ENCODE measurements around the gene SMIM9. TPM values are rescaled to one million over a fixed set of nuclear protein-coding genes. Genes with fewer than 3 reads are reported as not detected.
"Not testable (repeated sequence)": the region's sequence is repeated elsewhere in the genome, so short reads cannot be mapped to it uniquely, and the experiment has no call there.

Gene SMIM9
- total RNA-seq, 6 experiments from 2014 or later = not detected

- TF ChIP-seq CTCF (IDR thresholded peaks at IDR 0.05) = no peak
- Mint-ChIP-seq H3K4me1 (ENCODE audit: low read depth) (no peaks in the 10 kb centered on the region), H3K27ac (no peak overlapping the region), H3K9me3 (no peaks in the 10 kb centered on the region), H3K27me3 (ENCODE audit: insufficient read depth) (peaks cover 11% of the 10 kb centered on the region), H3K4me3 (no peak overlapping the region), H3K36me3 (ENCODE audit: low read depth) (no peaks in the 10 kb centered on the region)
- no peak for DNase-seq
Observed at GRCh38 chrX:154828016-154828408, 6.5 kb downstream of the SMIM9 start.

- no peaks in the 10 kb centered on the region for H3K36me3 Mint-ChIP-seq (ENCODE audit: low read depth)
- no peak overlapping the region for H3K27ac Mint-ChIP-seq
- H3K4me1 Mint-ChIP-seq (ENCODE audit: low read depth) = no peaks in the 10 kb centered on the region
- H3K9me3 Mint-ChIP-seq = no peaks in the 10 kb centered on the region
- no peak for TF ChIP-seq CTCF (IDR thresholded peaks at IDR 0.05)
- DNase-seq = no peak
- H3K27me3 Mint-ChIP-seq (ENCODE audit: insufficient read depth) = peaks cover 11% of the 10 kb centered on the region
- H3K4me3 Mint-ChIP-seq = no peak overlapping the region
Observed at GRCh38 chrX:154827194-154828015, 7.1 kb downstream of the SMIM9 start.

- H3K27ac Mint-ChIP-seq = not testable (repeated sequence)
Observed at GRCh38 chrX:154825586-154825985, 8.9 kb downstream of the SMIM9 start.

GRCh38 chrX:154824638-154825037, 9.8 kb downstream of the SMIM9 start:
- H3K36me3 Mint-ChIP-seq (ENCODE audit: low read depth) = no peaks in the 10 kb centered on the region
- peaks cover 10% of the 10 kb centered on the region for H3K27me3 Mint-ChIP-seq (ENCODE audit: insufficient read depth)
- no peaks in the 10 kb centered on the region for H3K4me1 Mint-ChIP-seq (ENCODE audit: low read depth)
- DNase-seq = no peak
- H3K9me3 Mint-ChIP-seq = no peaks in the 10 kb centered on the region
- H3K4me3 Mint-ChIP-seq = no peak overlapping the region
- no peak for TF ChIP-seq CTCF (IDR thresholded peaks at IDR 0.05)
- H3K27ac Mint-ChIP-seq = no peak overlapping the region

More at GRCh38 chrX:154825586-154825985, 8.9 kb downstream of the SMIM9 start:
- H3K9me3 Mint-ChIP-seq; H3K4me3 Mint-ChIP-seq; H3K36me3 Mint-ChIP-seq (ENCODE audit: low read depth); H3K4me1 Mint-ChIP-seq (ENCODE audit: low read depth); DNase-seq: not testable (repeated sequence)
- H3K27me3 Mint-ChIP-seq (ENCODE audit: insufficient read depth) = peaks cover 12% of the 10 kb centered on the region

GRCh38 chrX:154822029-154822428, 12.4 kb downstream of the SMIM9 start:
- DNase-seq = no peak
- Mint-ChIP-seq H3K27ac (no peak overlapping the region), H3K9me3 (no peaks in the 10 kb centered on the region), H3K4me3 (no peak overlapping the region), H3K4me1 (ENCODE audit: low read depth) (no peaks in the 10 kb centered on the region), H3K27me3 (ENCODE audit: insufficient read depth) (peaks cover 8% of the 10 kb centered on the region), H3K36me3 (ENCODE audit: low read depth) (no peaks in the 10 kb centered on the region)
- TF ChIP-seq CTCF (IDR thresholded peaks at IDR 0.05) = no peak

GRCh38 chrX:154821523-154821922, 12.9 kb downstream of the SMIM9 start:
- H3K4me1 Mint-ChIP-seq (ENCODE audit: low read depth) = no peaks in the 10 kb centered on the region
- H3K27me3 Mint-ChIP-seq (ENCODE audit: insufficient read depth) = peaks cover 8% of the 10 kb centered on the region
- DNase-seq = no peak
- no peak overlapping the region for H3K27ac Mint-ChIP-seq
- no peaks in the 10 kb centered on the region for H3K9me3 Mint-ChIP-seq
- no peak for TF ChIP-seq CTCF (IDR thresholded peaks at IDR 0.05)
- H3K36me3 Mint-ChIP-seq (ENCODE audit: low read depth) = no peaks in the 10 kb centered on the region
- no peak overlapping the region for H3K4me3 Mint-ChIP-seq

All from HFFc6 (cell line).